ENCODE results near the gene UBE2QL1. TPM values are rescaled to one million over a fixed set of nuclear protein-coding genes. Genes with fewer than 3 reads are reported as not detected.

Gene UBE2QL1
- polyA plus RNA-seq, 1 of the 3 experiments (the other 2 are of a cell fraction) = 0.28 TPM

- TF ChIP-seq EP300 (IDR thresholded peaks at IDR 0.05; ENCODE audit: borderline replicate concordance in 1 of 2, low read depth in 1 of 2, low read length in 1 of 2) (no peak), GATA2 (CRISPR knock-in tag; IDR thresholded peaks at IDR 0.05) (no peak), EZH2phosphoT487 (IDR thresholded peaks at IDR 0.05; ENCODE audit: borderline replicate concordance, low read depth) (no peak), SIN3A (IDR thresholded peaks at IDR 0.05; ENCODE audit: borderline replicate concordance, low read depth, low read length) (no peak), NRF1 (IDR thresholded peaks at IDR 0.05; ENCODE audit: low read depth, low read length) (no peak), NFIC (IDR thresholded peaks at IDR 0.05; ENCODE audit: borderline replicate concordance) (no peak)
These were observed 47.5 kb downstream of the UBE2QL1 start (continued) for GRCh38 chr5:6496207-6496584.

GRCh38 chr5:6496636-6497035, 48.0 kb downstream of the UBE2QL1 start:
- 48% methylated on average over 6 of the region's 6 CpGs for WGBS (ENCODE audit: low lambda C conversion rate)

More at GRCh38 chr5:6496636-6497035, 48.0 kb downstream of the UBE2QL1 start:
- Histone ChIP-seq H3K9ac (no peak overlapping the region), H3K9me2 (no peaks in the 10 kb centered on the region), H3K79me2 (ENCODE audit: insufficient read depth) (no peaks in the 10 kb centered on the region), H3K27me3 (ENCODE audit: insufficient read depth) (no peaks in the 10 kb centered on the region), H3K4me1 (ENCODE audit: control insufficient read depth in 1 of 2, insufficient read depth in 2 of 2, low read depth in 1 of 2, low read length in 1 of 2) (peaks cover 0 to 23% of the 10 kb centered on the region in 2 experiments; a peak in 2 of 4 replicates), H3K36me3 (replicated peaks in 1 of 2; ENCODE audit: control insufficient read depth in 1 of 2, insufficient read depth in 2 of 2, low read length in 1 of 2) (peaks cover 0 to 11% of the 10 kb centered on the region in 2 experiments), H3K27ac (ENCODE audit: low read depth in 2 of 2, low read length in 1 of 2) (no peak overlapping the region), H3K4me2 (no peak overlapping the region), H3K4me3 (ENCODE audit: low read depth in 2 of 2, low read length in 1 of 2) (no peak overlapping the region), H3K9me3 (no peaks in the 10 kb centered on the region), H4K20me1 (ENCODE audit: insufficient read depth) (no peaks in the 10 kb centered on the region), H3F3A (replicated peaks; ENCODE audit: insufficient read depth) (no peaks in the 10 kb centered on the region), H2AFZ (ENCODE audit: low read depth) (no peak overlapping the region)
- TF ChIP-seq ELF1 (IDR thresholded peaks at IDR 0.05) (no peak), PBX3 (IDR thresholded peaks at IDR 0.05) (no peak), RFX5 (IDR thresholded peaks at IDR 0.05; ENCODE audit: low read length) (no peak), GATA2 (CRISPR knock-in tag; IDR thresholded peaks at IDR 0.05) (no peak), RXRA (IDR thresholded peaks at IDR 0.05; ENCODE audit: borderline replicate concordance, low read depth) (no peak), FOXM1 (IDR thresholded peaks at IDR 0.05; ENCODE audit: low read depth) (no peak), IRF3 (IDR thresholded peaks at IDR 0.05; ENCODE audit: low read depth, low read length) (no peak), NFIC (IDR thresholded peaks at IDR 0.05; ENCODE audit: borderline replicate concordance) (no peak), TEAD4 (IDR thresholded peaks at IDR 0.05; ENCODE audit: borderline replicate concordance, insufficient read depth) (no peak), EP300 (IDR thresholded peaks at IDR 0.05; ENCODE audit: borderline replicate concordance in 1 of 2, low read depth in 1 of 2, low read length in 1 of 2) (no peak), MXI1 (IDR thresholded peaks at IDR 0.05; ENCODE audit: low read depth, low read length) (no peak), POLR2AphosphoS5 (IDR thresholded peaks at IDR 0.05; ENCODE audit: low read depth, low read length) (no peak), MAX (IDR thresholded peaks at IDR 0.05; ENCODE audit: low read depth) (no peak), SIN3A (IDR thresholded peaks at IDR 0.05; ENCODE audit: borderline replicate concordance, low read depth, low read length) (no peak), RAD21 (IDR thresholded peaks at IDR 0.05; ENCODE audit: low read length) (no peak), CHD2 (IDR thresholded peaks at IDR 0.05; ENCODE audit: low read length, partially characterized antibody) (no peak), MEF2A (IDR thresholded peaks at IDR 0.05; ENCODE audit: borderline replicate concordance, low read depth) (no peak), FOSL2 (IDR thresholded peaks at IDR 0.05; ENCODE audit: borderline replicate concordance, low read depth) (no peak), CTCF (IDR thresholded peaks at IDR 0.05) (no peak)
- ChIA-PET CTCF (interaction anchor here (1.3 kb wide), 1 partner anchor 1000 kb away, joined by 3 read pairs; no protein-coding TSS in a partner anchor), POLR2A (no interaction called here)
- DNase-seq = no peak

Measured in SK-N-SH (cell line).